HG03025 (cell line): ENCODE results near the gene TRIM44.
"Not testable (repeated sequence)": the region's sequence is repeated elsewhere in the genome, so short reads cannot be mapped to it uniquely, and the experiment has no call there.

Experiments
- ATAC-seq: cut with Tn5 transposase; IDR thresholded peaks from one replicate; pipeline ENCODE4 v1.9.1; 2021; ENCODE audit warnings: mild to moderate bottlenecking, moderate library complexity; ENCODE audit not compliant: unreplicated experiment, low FRiP score

TRIM44 gene

GRCh38 chr11:35844579-35844978 is 182.0 kb downstream of the TRIM44 start:
- ATAC-seq = no peak

GRCh38 chr11:35845860-35846259 is 183.3 kb downstream of the TRIM44 start:
- ATAC-seq = no peak

- ATAC-seq = no peak
Observed at GRCh38 chr11:35846874-35847273, 184.3 kb downstream of the TRIM44 start.

DNA sequence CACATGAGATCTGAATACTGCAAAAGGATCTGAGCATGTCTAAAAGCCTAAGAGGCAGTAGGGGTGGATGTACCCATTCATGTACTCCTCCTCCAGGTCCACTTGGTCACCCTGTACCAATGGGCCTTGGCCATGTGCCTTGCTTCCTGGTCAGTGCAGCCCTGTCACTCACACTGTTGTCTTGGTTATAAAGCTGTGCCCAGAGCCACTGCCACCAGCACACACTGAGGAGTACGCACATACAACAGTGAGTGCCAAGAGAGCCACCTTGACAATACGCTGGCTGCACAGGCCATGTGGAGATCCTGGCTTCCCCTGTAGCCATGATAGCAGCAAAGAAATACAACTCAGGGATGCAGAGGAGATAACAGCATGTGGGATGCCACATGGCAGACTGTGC is 184.9 kb downstream of the TRIM44 start:
- no peak for ATAC-seq

GRCh38 chr11:35848616-35849015 is 186.0 kb downstream of the TRIM44 start:
- ATAC-seq = no peak

- no peak for ATAC-seq
Observed at GRCh38 chr11:35850191-35850590, 187.6 kb downstream of the TRIM44 start.

GRCh38 chr11:35851342-35851741 is 188.8 kb downstream of the TRIM44 start:
- ATAC-seq = no peak

DNA sequence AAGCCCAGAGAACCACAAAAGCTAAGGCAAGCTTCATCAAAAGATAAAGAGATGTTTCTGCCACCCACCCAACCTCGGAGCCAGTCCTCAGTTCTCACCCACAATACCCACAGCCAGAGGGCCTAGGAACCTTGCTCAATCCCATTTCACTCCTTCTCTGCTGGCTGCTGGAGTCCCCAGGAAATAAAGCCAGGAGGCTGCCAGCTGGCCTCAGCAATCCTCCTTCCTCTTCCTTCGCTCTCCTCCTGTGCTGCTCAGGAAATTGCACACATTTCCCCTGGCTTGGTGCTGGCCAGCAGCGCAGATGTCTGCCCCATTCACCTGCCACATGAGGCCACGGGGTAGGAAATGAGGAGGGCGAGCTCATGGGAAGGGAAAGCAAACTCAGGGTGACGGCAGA is 189.5 kb downstream of the TRIM44 start:
- no peak for ATAC-seq

DNA sequence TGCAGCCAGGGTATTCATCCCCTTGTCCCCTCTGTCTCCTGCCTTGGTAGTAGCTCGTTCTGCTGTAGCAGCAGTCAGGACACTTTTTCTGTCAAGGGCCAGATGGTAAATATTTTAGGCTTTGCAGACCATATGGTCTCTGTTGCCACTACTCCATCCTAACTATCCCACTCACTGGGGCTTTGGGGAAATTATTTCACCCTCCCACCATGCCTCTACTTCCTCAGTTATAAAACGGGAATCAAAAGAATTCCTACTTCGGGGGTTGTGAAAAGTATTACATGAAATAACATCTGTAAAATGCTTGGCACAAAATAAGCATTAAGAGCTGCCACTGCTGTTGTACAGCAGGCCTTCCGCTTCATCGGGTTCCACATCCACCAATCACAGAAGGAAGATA is 191.4 kb downstream of the TRIM44 start:
- no peak for ATAC-seq

- ATAC-seq = no peak
Observed at GRCh38 chr11:35855671-35856070, 193.1 kb downstream of the TRIM44 start.

DNA sequence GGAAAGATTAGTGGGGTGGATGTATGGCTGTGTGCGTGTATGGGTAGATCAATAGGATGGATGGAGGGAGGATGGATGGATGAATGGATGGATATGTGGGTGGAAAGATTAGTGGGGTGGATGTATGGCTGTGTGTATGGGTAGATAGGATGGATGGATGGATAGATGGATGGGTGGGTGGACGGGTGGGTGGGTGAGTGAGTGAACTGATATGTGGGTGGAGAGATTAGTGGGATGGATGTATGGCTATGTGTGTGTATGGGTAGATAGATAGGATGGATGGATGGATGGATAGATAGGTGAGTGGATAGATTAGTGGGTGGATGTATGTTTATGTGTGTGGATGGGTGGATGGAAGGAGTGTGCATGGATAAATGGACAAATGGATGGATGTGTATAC is 193.7 kb downstream of the TRIM44 start:
- ATAC-seq = no peak

DNA sequence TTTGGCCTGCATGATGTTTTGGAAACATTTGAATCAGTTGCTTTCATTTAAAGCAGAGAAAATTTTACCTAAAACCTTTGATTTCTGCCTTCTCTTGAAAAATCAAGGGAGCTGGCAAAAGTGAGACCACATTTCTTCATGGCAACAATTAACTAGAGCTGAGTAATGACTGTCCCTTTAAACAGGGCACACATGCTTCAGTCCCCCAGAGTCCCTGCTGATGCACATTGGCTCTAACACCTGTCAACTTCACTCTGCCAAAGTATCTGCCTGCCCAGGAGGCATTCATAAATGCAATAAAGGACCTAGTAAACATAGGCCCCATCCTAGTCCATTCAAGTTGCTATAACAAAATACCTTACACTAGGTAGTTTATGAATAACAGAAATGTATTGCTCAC is 194.2 kb downstream of the TRIM44 start:
- no peak for ATAC-seq

GRCh38 chr11:35857922-35858321 is 195.3 kb downstream of the TRIM44 start:
- no peak for ATAC-seq

- ATAC-seq = no peak
Observed at GRCh38 chr11:35859301-35859700, 196.7 kb downstream of the TRIM44 start.

DNA sequence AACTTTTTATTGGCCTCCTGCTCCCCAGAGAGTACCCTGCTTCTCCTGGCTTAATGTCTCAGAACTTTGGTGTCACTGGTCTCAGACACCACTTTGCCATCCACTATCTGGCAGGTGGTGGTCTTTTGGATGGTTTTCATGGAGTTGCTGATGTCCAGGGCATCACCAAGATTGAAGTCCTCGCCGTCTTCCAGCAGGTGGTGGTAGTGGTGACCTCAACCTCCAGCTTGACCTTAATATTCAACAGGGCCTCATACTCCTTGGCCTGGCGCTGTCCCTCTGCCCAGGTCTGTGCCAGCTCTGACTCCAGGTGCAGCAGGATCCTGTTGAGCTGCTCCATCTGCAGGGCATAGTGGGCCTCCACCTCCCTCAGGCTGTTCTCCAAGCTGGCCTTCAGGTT is 197.6 kb downstream of the TRIM44 start:
- not testable (repeated sequence) for ATAC-seq

DNA sequence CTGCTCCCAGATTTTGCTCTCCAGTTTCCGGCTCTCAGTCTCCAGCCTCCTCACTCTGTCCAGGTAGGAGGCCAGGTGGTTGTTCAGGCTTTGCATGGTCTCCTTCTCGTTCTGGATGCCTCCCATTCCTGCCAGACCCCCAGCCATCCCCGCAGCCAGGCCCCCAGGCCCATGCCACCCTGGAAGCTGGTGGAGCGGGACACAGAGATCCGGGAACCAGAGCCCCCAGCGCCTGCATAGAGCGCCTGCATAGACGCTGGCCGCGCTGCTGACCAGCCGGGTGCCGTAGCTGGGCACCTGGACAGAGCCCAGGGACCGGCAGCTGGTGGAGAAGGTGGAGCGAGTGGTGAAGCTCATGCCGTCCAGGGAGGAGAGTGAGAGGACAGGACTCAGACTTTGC is 198.6 kb downstream of the TRIM44 start:
- ATAC-seq = no peak

- no peak for ATAC-seq
Observed at GRCh38 chr11:35862666-35863065, 200.1 kb downstream of the TRIM44 start.

GRCh38 chr11:35864131-35864530 is 201.6 kb downstream of the TRIM44 start:
- no peak for ATAC-seq

DNA sequence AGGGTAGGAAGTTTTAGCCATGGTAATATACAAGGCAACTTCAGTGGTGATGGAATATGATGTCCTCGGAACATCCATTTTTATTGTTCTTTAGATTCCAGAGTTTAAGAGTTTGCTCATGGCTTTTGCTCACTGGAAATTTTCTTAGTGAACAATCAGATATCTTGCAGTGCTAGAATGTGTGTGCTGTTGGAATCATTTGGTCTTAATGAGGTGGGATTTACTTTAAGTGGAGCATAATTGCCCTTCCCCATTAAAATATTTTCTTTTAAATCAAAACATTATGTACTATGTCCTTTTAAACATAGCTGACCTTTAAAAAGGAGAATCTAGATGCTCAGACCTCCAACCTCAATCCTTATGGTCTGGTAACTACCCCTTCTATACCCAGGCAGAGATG is 204.0 kb downstream of the TRIM44 start:
- no peak for ATAC-seq
